IPS-18a (cell line): ENCODE results near the gene AUTS2.

Experiments used
- H3K27ac ChIP-seq: one replicate; pipeline ENCODE4 v1.5.1; 2013; ENCODE audit warnings: low read length
- H3K27me3 ChIP-seq: one replicate; pipeline ENCODE4 v1.6.1; 2013; ENCODE audit warnings: mild to moderate bottlenecking, low read length; ENCODE audit not compliant: control insufficient read depth, insufficient read depth
- H3K36me3 ChIP-seq: one replicate; pipeline ENCODE4 v1.6.1; 2013; ENCODE audit warnings: low read depth, low read length; ENCODE audit not compliant: control insufficient read depth
- H3K4me1 ChIP-seq: one replicate; pipeline ENCODE4 v1.6.1; 2013; ENCODE audit warnings: low read depth, low read length; ENCODE audit not compliant: control insufficient read depth
- H3K4me3 ChIP-seq: one replicate; pipeline ENCODE4 v1.5.1; 2013; ENCODE audit warnings: low read length
- H3K9ac ChIP-seq: one replicate; pipeline ENCODE4 v1.6.1; 2013; ENCODE audit warnings: mild to moderate bottlenecking, low read length, moderate library complexity
- H3K9me3 ChIP-seq: one replicate; pipeline ENCODE4 v1.6.1; 2013; ENCODE audit warnings: low read depth, low read length; ENCODE audit not compliant: control insufficient read depth

AUTS2 gene

DNA sequence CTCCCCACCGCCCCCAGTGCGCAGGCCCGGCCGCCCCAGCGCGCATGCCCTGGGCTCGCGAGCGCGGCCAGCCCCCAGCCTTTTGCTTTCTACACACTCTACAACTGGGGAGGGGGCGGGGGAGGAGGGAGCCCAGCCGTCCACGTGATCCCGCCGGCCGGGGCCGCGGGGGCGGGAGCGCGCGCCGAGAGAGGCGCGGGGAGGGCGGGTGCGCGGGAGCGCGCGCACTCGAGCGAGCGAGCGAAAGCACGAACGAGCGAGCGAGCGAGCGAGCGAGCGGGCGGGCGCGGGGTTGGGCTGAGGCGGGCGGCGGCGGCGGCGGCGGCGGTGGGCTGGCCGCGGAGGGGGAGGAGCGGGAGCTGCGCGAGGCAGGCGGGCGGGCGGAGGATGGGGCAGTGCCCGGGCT lies at the start of gene AUTS2:
Gene AUTS2, plus strand, starts transcription at position 395 of the 406 bp plus-strand sequence. CDS start 1,179 bp downstream, outside the sequence.
- Histone ChIP-seq H3K4me1 (peaks cover 12% of the 10 kb centered on the region), H3K9ac (peak within 1 kb of the TSS; percentile 42), H3K36me3 (no peaks in the 10 kb centered on the region), H3K4me3 (peak within 1 kb of the TSS; percentile 82), H3K9me3 (no peaks in the 10 kb centered on the region), H3K27ac (no peak within 1 kb of the TSS), H3K27me3 (peaks cover 79% of the 10 kb centered on the region)

- no peak overlapping the region for H3K9ac ChIP-seq
- H3K4me3 ChIP-seq = no peak overlapping the region
- no peaks in the 10 kb centered on the region for H3K9me3 ChIP-seq
- no peaks in the 10 kb centered on the region for H3K27me3 ChIP-seq
- H3K36me3 ChIP-seq = no peaks in the 10 kb centered on the region
- no peak overlapping the region for H3K27ac ChIP-seq
- H3K4me1 ChIP-seq = no peaks in the 10 kb centered on the region
Measured at GRCh38 chr7:69550991-69551390, 47.3 kb upstream of the AUTS2 start.

DNA sequence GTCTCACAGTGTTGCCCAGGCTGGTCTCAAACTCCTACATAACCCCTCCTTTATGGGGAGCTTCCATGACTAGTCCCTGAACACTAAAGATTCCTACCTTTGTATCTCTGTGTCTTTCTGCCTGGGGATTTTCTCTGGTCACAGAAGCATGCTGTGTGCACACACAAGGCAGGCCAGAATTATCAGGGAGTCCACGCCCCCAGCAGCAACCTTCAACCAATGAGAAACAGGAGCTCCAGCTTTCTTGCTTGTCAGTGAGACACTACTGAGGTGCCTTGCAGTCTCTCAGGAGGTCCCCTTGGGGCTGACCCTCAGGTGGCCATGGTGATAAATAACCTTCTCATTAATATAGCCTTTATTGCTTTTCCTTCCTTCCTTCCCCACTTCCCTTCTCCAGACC lies 45.1 kb upstream of the AUTS2 start:
- Histone ChIP-seq H3K9ac (no peak overlapping the region), H3K4me3 (no peak overlapping the region), H3K4me1 (no peaks in the 10 kb centered on the region), H3K9me3 (no peaks in the 10 kb centered on the region), H3K36me3 (no peaks in the 10 kb centered on the region), H3K27me3 (no peaks in the 10 kb centered on the region), H3K27ac (no peak overlapping the region)

DNA sequence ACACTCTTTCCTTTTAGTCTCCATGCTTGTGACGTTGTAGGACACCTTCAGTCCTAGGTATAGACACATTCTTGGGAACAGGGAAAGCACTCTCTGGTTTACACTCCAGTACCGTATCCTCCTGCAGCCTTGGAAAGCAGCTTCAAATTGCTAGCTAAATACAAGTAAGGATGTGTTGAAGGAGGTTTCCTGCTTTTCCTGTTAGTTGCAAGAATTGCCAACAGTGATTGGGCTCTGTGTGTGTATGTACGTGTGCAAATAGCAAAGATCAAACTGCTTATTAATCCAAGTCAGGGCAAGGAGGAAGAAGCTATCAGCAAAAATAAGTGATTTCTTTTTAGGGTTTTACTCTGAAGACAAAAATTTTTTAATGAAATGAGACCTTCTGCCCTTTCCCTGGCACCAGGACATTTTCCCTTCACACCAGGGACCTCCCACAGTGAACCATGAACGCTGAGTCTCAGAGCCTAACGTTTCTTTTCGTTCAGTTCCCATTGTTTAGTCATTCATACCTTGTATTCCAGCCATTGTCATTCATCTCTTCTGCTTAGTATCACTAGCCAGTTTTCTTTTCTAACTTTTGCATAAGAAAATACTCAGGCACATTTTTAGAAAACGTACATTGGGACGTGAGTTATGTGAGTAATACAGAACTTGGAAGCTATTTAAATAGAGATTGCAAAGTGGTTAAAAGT lies 36.9 kb upstream of the AUTS2 start:
- Histone ChIP-seq H3K4me3 (no peak overlapping the region), H3K27ac (no peak overlapping the region), H3K9me3 (no peaks in the 10 kb centered on the region), H3K9ac (no peak overlapping the region), H3K4me1 (no peaks in the 10 kb centered on the region), H3K36me3 (no peaks in the 10 kb centered on the region), H3K27me3 (no peaks in the 10 kb centered on the region)

DNA sequence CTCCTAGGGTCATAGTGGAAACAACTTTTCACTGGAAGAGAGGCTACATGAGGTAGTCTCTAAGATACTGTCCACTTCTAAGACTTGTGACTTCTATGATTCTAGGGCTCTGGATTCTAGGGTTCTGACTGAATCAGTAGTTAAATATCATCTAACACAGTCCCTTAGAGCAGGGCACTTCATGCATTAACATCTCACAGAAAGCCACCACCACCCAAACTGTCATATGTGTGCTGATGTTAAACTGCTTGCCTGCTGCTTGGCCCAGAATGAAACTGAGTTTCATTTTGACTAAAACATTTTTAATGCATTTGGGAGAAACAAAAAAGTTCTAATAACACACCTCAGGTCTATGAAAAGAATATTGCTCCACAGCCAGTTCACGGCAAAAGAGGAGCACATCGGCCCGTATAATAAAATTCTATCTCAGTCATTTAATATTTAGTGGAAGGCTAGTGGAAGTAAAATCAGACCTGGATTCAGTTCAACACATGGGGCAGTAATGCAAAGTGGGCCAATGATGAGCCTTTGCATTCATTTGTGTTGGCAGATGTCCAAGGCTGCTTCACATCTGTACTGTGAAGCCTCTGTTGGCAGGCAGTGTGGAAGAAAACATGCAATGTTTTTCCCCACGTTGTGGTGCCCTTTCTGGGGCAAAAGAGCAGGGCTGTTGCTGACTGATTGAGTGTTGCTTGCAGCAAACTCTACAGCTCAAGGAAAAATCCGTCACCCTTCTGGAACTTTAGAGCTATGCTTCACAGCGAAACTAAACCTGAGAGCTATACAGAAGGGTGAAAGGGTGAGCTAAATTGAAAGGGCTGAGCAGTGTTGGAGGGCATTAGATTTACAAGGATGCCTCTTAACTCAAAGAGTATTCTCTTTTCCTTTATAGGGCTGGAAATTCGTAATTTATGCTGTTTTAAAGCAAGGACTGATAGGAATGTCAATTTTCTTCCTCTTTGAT lies 33.5 kb upstream of the AUTS2 start:
- no peak overlapping the region for H3K27ac ChIP-seq
- H3K4me3 ChIP-seq = no peak overlapping the region
- no peak overlapping the region for H3K9ac ChIP-seq
- no peaks in the 10 kb centered on the region for H3K4me1 ChIP-seq
- no peaks in the 10 kb centered on the region for H3K9me3 ChIP-seq
- no peaks in the 10 kb centered on the region for H3K27me3 ChIP-seq
- no peaks in the 10 kb centered on the region for H3K36me3 ChIP-seq

DNA sequence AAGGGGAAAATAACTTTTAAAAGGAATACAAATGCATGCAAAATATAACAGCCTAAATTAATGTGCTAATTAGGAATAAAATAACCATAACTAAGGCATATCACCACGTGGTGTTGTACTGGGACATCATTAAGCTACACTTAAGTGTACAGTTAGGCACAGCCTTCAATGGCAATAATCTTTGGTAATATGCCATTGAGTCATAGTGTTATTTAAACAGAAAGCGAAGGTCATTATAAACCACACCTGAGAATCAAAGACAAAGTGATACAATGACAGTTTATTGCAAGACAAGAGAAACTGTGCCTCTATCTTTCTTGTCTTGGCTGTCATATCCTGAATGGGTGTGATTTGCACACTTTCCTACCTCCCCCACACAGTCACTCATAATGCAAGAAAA lies 30.5 kb upstream of the AUTS2 start:
- H3K27ac ChIP-seq = no peak overlapping the region
- no peak overlapping the region for H3K9ac ChIP-seq
- H3K36me3 ChIP-seq = no peaks in the 10 kb centered on the region
- H3K9me3 ChIP-seq = no peaks in the 10 kb centered on the region
- no peaks in the 10 kb centered on the region for H3K4me1 ChIP-seq
- no peaks in the 10 kb centered on the region for H3K27me3 ChIP-seq
- no peak overlapping the region for H3K4me3 ChIP-seq

DNA sequence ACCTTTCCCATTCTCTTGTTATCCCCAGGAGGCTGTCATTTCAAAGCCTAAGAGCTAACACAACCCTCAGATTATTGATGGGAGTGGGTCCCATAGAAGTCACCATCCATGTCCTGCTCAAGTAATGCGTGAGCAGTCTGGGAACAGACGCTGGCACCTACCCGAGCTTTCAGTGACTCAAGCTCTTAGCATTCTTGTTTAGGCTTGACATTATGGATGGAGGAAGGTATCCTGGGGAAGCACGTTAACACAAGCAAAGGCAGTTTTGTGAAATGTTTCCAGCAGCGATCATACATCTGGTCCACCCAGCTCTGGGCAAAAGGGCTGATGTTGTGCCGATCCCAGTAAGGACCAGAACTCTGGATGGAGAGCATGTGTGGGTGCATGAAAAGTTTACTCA lies 30.0 kb upstream of the AUTS2 start:
- no peaks in the 10 kb centered on the region for H3K9me3 ChIP-seq
- no peak overlapping the region for H3K9ac ChIP-seq
- H3K36me3 ChIP-seq = no peaks in the 10 kb centered on the region
- H3K27ac ChIP-seq = no peak overlapping the region
- no peaks in the 10 kb centered on the region for H3K4me1 ChIP-seq
- H3K4me3 ChIP-seq = no peak overlapping the region
- H3K27me3 ChIP-seq = no peaks in the 10 kb centered on the region

GRCh38 chr7:69575651-69576050 lies 22.6 kb upstream of the AUTS2 start:
- no peak overlapping the region for H3K4me3 ChIP-seq
- no peaks in the 10 kb centered on the region for H3K36me3 ChIP-seq
- H3K4me1 ChIP-seq = peaks cover 5% of the 10 kb centered on the region
- H3K9ac ChIP-seq = no peak overlapping the region
- H3K27me3 ChIP-seq = no peaks in the 10 kb centered on the region
- H3K27ac ChIP-seq = no peak overlapping the region
- H3K9me3 ChIP-seq = no peaks in the 10 kb centered on the region

DNA sequence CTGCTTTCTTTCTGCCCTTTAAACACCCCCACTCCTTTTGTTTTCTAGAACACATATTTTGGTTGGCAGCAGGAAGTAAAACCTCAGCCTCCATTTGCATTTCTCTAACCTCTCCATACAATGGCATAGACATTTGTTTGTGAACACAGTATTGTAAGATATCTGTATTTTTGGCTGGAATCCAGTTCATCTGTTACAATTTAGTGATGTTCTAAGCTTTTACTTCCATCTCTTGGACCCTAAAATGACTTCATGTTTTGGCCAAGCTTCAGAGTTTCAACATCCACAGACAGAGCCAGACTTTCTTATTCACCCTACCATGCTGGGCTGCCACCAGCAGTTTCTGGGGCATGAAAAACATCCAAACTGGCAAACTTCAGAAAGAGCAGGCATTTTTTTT lies 21.1 kb upstream of the AUTS2 start:
- no peaks in the 10 kb centered on the region for H3K27me3 ChIP-seq
- H3K9me3 ChIP-seq = no peaks in the 10 kb centered on the region
- H3K36me3 ChIP-seq = no peaks in the 10 kb centered on the region
- peaks cover 5% of the 10 kb centered on the region for H3K4me1 ChIP-seq
- H3K4me3 ChIP-seq = no peak overlapping the region
- H3K9ac ChIP-seq = no peak overlapping the region
- no peak overlapping the region for H3K27ac ChIP-seq

GRCh38 chr7:69585169-69585568 lies 13.1 kb upstream of the AUTS2 start:
- no peaks in the 10 kb centered on the region for H3K36me3 ChIP-seq
- no peaks in the 10 kb centered on the region for H3K27me3 ChIP-seq
- H3K27ac ChIP-seq = no peak overlapping the region
- no peaks in the 10 kb centered on the region for H3K9me3 ChIP-seq
- H3K4me3 ChIP-seq = no peak overlapping the region
- peaks cover 3% of the 10 kb centered on the region for H3K4me1 ChIP-seq
- no peak overlapping the region for H3K9ac ChIP-seq

GRCh38 chr7:69586321-69586720 lies 12.0 kb upstream of the AUTS2 start:
- Histone ChIP-seq H3K9ac (no peak overlapping the region), H3K27me3 (no peaks in the 10 kb centered on the region)

More at GRCh38 chr7:69586321-69586720, 12.0 kb upstream of the AUTS2 start:
- no peak overlapping the region for H3K4me3 ChIP-seq
- no peaks in the 10 kb centered on the region for H3K36me3 ChIP-seq
- no peaks in the 10 kb centered on the region for H3K9me3 ChIP-seq
- peaks cover 3% of the 10 kb centered on the region for H3K4me1 ChIP-seq
- H3K27ac ChIP-seq = no peak overlapping the region
